Measurements from ENCODE around the gene CTSZ. TPM values are rescaled to one million over a fixed set of nuclear protein-coding genes. Genes with fewer than 3 reads are reported as not detected.

Gene CTSZ
- total RNA-seq, 1 experiment from 2014 or later, result 113 TPM

GRCh38 chr20:58990651-58991445 is 16.2 kb downstream of the CTSZ start:
- POLR2A ChIA-PET, result interaction anchor here (0.6 kb wide), 1 partner anchor 466 kb away, joined by 12 read pairs; no protein-coding TSS in a partner anchor
- ATAC-seq, result no peak
- DNase-seq (ENCODE audit: low read depth, low spot score), result no peak
- H3K27me3 ChIP-seq (ENCODE audit: control insufficient read depth, insufficient read depth, low read length), result no peaks in the 10 kb centered on the region
- BruUV-seq (replicated peaks), result no TSS peak
- H3K27ac ChIP-seq (ENCODE audit: low read length), result no peak overlapping the region
- H3K4me1 ChIP-seq (ENCODE audit: control insufficient read depth, insufficient read depth, low read length), result no peaks in the 10 kb centered on the region
- TF ChIP-seq REST (IDR thresholded peaks at IDR 0.05; ENCODE audit: insufficient read depth in 1 of 2, low read depth in 2 of 2, low read length in 1 of 2) (no peak), CTCF (IDR thresholded peaks at IDR 0.05) (no peak), SIN3A (IDR thresholded peaks at IDR 0.05; ENCODE audit: borderline replicate concordance, insufficient read depth, low read depth, low read length) (no peak), POLR2AphosphoS5 (IDR thresholded peaks at IDR 0.05; ENCODE audit: low read depth, low read length) (no peak), TCF7L2 (IDR thresholded peaks at IDR 0.05; ENCODE audit: low read depth, low read length) (no peak)
- in situ Hi-C loops (cut with HindIII; ENCODE audit: low pct_unique_long_range_greater_than_20kb, low sequenced_read_pairs) (no loop called here), intact Hi-C loops (cut with micrococcal nuclease; ENCODE audit: unreplicated experiment) (no loop called here)
- CTCF ChIA-PET, result no interaction called here
- H3K4me3 ChIP-seq (ENCODE audit: low read depth in 2 of 2, low read length in 2 of 2), result no peak overlapping the region
- H3K9me3 ChIP-seq (ENCODE audit: control insufficient read depth, insufficient read depth, low read depth, low read length), result no peaks in the 10 kb centered on the region
- H3K36me3 ChIP-seq (ENCODE audit: control insufficient read depth, insufficient read depth, low read length), result peaks cover 28% of the 10 kb centered on the region

- H3K9me3 ChIP-seq (ENCODE audit: control insufficient read depth, insufficient read depth, low read depth, low read length), result no peaks in the 10 kb centered on the region
- intact Hi-C loops (cut with micrococcal nuclease; ENCODE audit: unreplicated experiment), result loop anchor here (10.0 kb wide), 1 partner anchor 94 kb away; no protein-coding TSS in a partner anchor
- no peak for DNase-seq (ENCODE audit: low read depth, low spot score)
- no peaks in the 10 kb centered on the region for H3K4me1 ChIP-seq (ENCODE audit: control insufficient read depth, insufficient read depth, low read length)
- H3K4me3 ChIP-seq (ENCODE audit: low read depth in 2 of 2, low read length in 2 of 2), result no peak overlapping the region
- no peak overlapping the region for H3K27ac ChIP-seq (ENCODE audit: low read length)
- ATAC-seq, result no peak
- in situ Hi-C loops (cut with HindIII; ENCODE audit: low pct_unique_long_range_greater_than_20kb, low sequenced_read_pairs), result no loop called here
- H3K36me3 ChIP-seq (ENCODE audit: control insufficient read depth, insufficient read depth, low read length), result peaks cover 28% of the 10 kb centered on the region
- TF ChIP-seq TCF7L2 (IDR thresholded peaks at IDR 0.05; ENCODE audit: low read depth, low read length) (no peak), CTCF (IDR thresholded peaks at IDR 0.05) (no peak), SIN3A (IDR thresholded peaks at IDR 0.05; ENCODE audit: borderline replicate concordance, insufficient read depth, low read depth, low read length) (no peak)
- no peaks in the 10 kb centered on the region for H3K27me3 ChIP-seq (ENCODE audit: control insufficient read depth, insufficient read depth, low read length)
- POLR2A ChIA-PET, result no interaction called here
- CTCF ChIA-PET, result no interaction called here
- BruUV-seq (replicated peaks), result TSS peak; percentile 22
These were observed 17.9 kb downstream of the CTSZ start for GRCh38 chr20:58989196-58989595.

All from Panc1 (cell line).